WTC11 (cell line): ENCODE data around the gene POLR3G. TPM values are rescaled to one million over a fixed set of nuclear protein-coding genes. Genes with fewer than 3 reads are reported as not detected.

Source experiments
- ATAC-seq: fragments of 200-7000 bp; cut with Tn5 transposase; 2 replicates; pipeline ENCODE4 v1.10.0; 2021; ENCODE audit warnings: mild to moderate bottlenecking, moderate library complexity
- CTCF ChIA-PET: fragments of 300-600 bp; sonication (Branson Sonifier 250); formaldehyde crosslinking; loops from one replicate; lab custom pipeline; 2021; ENCODE audit warnings: antibody characterized with exemption; lab: Charles Lee
- POLR2A ChIA-PET: fragments of 350-600 bp; sonication (Branson Sonifier 250); formaldehyde crosslinking; loops from one replicate; lab custom pipeline; 2021; ENCODE audit warnings: antibody characterized with exemption; lab: Charles Lee
- DNase-seq: peaks from one replicate; pipeline ENCODE4 v3.0.0; 2021; ENCODE audit warnings: low spot score
- H3K27ac Mint-ChIP-seq: 2 replicates; pipeline ENCODE4 v1.8.0; 2021; ENCODE audit warnings: mixed read lengths
- H3K27me3 Mint-ChIP-seq: 2 replicates; pipeline ENCODE4 v1.8.0; 2021; ENCODE audit warnings: low read depth, mild to moderate bottlenecking, moderate library complexity, mixed read lengths
- H3K36me3 Mint-ChIP-seq: 2 replicates; pipeline ENCODE4 v1.8.0; 2021; ENCODE audit warnings: mixed read lengths
- H3K4me1 Mint-ChIP-seq: 2 replicates; pipeline ENCODE4 v1.8.0; 2022; ENCODE audit warnings: mixed read lengths
- H3K4me3 Mint-ChIP-seq: 2 replicates; pipeline ENCODE4 v1.8.0; 2021; ENCODE audit warnings: mild to moderate bottlenecking, moderate library complexity, mixed read lengths
- H3K9me3 Mint-ChIP-seq: 2 replicates; pipeline ENCODE4 v1.8.0; 2021; ENCODE audit warnings: mixed read lengths
- AR ChIP-seq: fragments of 250-450 bp; sonication (Bioruptor Pico); IDR thresholded peaks from 2 replicates; pipeline ENCODE4 v1.9.0; 2021; ENCODE audit warnings: mild to moderate bottlenecking
- ATF3 ChIP-seq: sonication (generic); formaldehyde crosslinking; conservative IDR thresholded peaks from 2 replicates; pipeline ENCODE4 v1.8.1; 2022; ENCODE audit warnings: mild to moderate bottlenecking, missing genetic modification reagents
- CTCF ChIP-seq: fragments of 200-600 bp; IDR thresholded peaks from 2 replicates; pipeline ENCODE4 v1.8.0; 2022; ENCODE audit warnings: antibody characterized with exemption
- HMGXB4 ChIP-seq: sonication (generic); formaldehyde crosslinking; IDR thresholded peaks from 2 replicates; pipeline ENCODE4 v1.8.1; 2023; ENCODE audit warnings: mild to moderate bottlenecking, moderate library complexity, missing genetic modification reagents
- PREB ChIP-seq: sonication (generic); formaldehyde crosslinking; IDR thresholded peaks from 2 replicates; pipeline ENCODE4 v1.8.1; 2022; ENCODE audit warnings: mild to moderate bottlenecking, missing genetic modification reagents, moderate library complexity, borderline replicate concordance
- RORB ChIP-seq: fragments of 250-450 bp; sonication (Bioruptor Pico); IDR thresholded peaks from 2 replicates; pipeline ENCODE4 v1.9.0; 2021; ENCODE audit warnings: mild to moderate bottlenecking
- ZNF232 ChIP-seq: sonication (generic); formaldehyde crosslinking; IDR thresholded peaks from 2 replicates; pipeline ENCODE4 v1.8.0; 2022; ENCODE audit warnings: mild to moderate bottlenecking, missing genetic modification reagents
- ZNF263 ChIP-seq: sonication (generic); formaldehyde crosslinking; IDR thresholded peaks from 2 replicates; pipeline ENCODE4 v1.8.1; 2022; ENCODE audit warnings: low read depth, mild to moderate bottlenecking, moderate library complexity, missing genetic modification reagents
- total RNA-seq: library from RNA; stranded (reverse); gene quantifications from 3 replicates; pipeline ENCODE4 v1.2.3, GENCODE V29; 2021
- TF ChIP-seq, protein P1 (sequence below): sonication (generic); formaldehyde crosslinking; IDR thresholded peaks from 2 replicates; pipeline ENCODE4 v1.8.1; 2022; ENCODE audit warnings: missing genetic modification reagents, borderline replicate concordance
- TF ChIP-seq, protein P2 (sequence below): sonication (generic); formaldehyde crosslinking; IDR thresholded peaks from 2 replicates; pipeline ENCODE4 v1.8.0; 2022; ENCODE audit warnings: missing genetic modification reagents
- TF ChIP-seq, protein P3 (sequence below): sonication (generic); formaldehyde crosslinking; IDR thresholded peaks from 2 replicates; pipeline ENCODE4 v1.8.0; 2023; ENCODE audit warnings: mild to moderate bottlenecking, missing genetic modification reagents

POLR3G gene
- total RNA-seq, 1 experiment from 2014 or later: 95.4 TPM

DNA sequence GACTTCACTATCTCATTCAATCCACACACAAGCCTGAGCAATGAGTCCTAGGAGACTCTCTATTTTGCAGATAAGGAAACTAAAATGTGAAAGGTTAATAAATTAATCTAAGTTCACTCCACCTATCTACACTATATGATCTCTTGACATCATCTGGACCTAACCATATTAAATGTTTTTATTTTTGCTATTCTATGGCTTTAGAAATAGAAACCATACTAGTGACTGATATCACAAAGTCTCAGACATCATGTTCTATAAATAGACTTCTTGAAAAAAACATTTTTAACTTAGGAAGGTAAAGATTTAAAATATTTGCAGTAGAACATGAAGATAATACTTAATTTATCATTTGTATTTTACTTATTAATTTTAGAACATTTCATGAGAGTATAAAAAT lies 74.6 kb downstream of the POLR3G start (continued):
- no peak for TF ChIP-seq RORB (CRISPR knock-in tag)

DNA sequence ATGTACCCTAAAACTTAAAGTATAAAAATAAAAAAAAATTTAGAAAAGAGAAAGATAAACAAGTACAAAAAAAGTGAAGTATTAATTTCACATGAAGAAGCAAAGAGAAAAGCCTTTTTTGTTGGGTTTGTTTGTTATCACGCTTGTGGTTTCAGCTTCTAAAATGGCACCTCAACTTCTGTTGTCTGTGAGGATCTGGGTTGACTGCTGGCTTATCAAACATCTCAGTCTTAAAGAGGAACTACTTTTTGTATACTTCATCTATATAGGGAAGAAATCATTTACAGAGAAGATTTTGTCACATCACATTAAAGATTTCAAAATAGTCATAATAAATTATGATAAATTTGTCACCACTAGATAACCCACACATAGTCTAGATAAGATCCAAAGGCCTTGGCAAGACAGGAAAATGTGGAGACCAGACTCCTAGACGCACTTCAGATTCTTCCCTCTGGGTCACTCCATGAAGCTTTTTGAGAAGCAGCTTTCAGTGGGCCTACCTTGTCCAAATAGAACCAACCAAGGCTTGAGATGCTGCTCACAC lies 75.1 kb downstream of the POLR3G start:
- ATAC-seq: no peak
- ChIA-PET CTCF (no interaction called here), POLR2A (interaction anchor here (0.6 kb wide), 1 partner anchor 54 kb away, joined by 3 read pairs; no protein-coding TSS in a partner anchor)
- Mint-ChIP-seq H3K27ac (no peak overlapping the region), H3K9me3 (peaks cover 6% of the 10 kb centered on the region; the same call in 1 of the 2 replicates), H3K36me3 (no peaks in the 10 kb centered on the region), H3K4me1 (peaks cover 49% of the 10 kb centered on the region), H3K27me3 (no peaks in the 10 kb centered on the region), H3K4me3 (no peak overlapping the region)
- no peak for DNase-seq
- TF ChIP-seq ZNF263 (CRISPR knock-in tag) (no peak), PREB (CRISPR knock-in tag) (no peak), AR (CRISPR knock-in tag) (no peak), CTCF (no peak), ZNF232 (CRISPR knock-in tag) (no peak), HMGXB4 (CRISPR knock-in tag) (no peak), ATF3 (CRISPR knock-in tag) (no peak)
- TF ChIP-seq, protein P1, sequence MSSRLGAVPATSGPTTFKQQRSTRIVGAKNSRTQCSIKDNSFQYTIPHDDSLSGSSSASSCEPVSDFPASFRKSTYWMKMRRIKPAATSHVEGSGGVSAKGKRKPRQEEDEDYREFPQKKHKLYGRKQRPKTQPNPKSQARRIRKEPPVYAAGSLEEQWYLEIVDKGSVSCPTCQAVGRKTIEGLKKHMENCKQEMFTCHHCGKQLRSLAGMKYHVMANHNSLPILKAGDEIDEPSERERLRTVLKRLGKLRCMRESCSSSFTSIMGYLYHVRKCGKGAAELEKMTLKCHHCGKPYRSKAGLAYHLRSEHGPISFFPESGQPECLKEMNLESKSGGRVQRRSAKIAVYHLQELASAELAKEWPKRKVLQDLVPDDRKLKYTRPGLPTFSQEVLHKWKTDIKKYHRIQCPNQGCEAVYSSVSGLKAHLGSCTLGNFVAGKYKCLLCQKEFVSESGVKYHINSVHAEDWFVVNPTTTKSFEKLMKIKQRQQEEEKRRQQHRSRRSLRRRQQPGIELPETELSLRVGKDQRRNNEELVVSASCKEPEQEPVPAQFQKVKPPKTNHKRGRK: no peak
- TF ChIP-seq, protein P2, sequence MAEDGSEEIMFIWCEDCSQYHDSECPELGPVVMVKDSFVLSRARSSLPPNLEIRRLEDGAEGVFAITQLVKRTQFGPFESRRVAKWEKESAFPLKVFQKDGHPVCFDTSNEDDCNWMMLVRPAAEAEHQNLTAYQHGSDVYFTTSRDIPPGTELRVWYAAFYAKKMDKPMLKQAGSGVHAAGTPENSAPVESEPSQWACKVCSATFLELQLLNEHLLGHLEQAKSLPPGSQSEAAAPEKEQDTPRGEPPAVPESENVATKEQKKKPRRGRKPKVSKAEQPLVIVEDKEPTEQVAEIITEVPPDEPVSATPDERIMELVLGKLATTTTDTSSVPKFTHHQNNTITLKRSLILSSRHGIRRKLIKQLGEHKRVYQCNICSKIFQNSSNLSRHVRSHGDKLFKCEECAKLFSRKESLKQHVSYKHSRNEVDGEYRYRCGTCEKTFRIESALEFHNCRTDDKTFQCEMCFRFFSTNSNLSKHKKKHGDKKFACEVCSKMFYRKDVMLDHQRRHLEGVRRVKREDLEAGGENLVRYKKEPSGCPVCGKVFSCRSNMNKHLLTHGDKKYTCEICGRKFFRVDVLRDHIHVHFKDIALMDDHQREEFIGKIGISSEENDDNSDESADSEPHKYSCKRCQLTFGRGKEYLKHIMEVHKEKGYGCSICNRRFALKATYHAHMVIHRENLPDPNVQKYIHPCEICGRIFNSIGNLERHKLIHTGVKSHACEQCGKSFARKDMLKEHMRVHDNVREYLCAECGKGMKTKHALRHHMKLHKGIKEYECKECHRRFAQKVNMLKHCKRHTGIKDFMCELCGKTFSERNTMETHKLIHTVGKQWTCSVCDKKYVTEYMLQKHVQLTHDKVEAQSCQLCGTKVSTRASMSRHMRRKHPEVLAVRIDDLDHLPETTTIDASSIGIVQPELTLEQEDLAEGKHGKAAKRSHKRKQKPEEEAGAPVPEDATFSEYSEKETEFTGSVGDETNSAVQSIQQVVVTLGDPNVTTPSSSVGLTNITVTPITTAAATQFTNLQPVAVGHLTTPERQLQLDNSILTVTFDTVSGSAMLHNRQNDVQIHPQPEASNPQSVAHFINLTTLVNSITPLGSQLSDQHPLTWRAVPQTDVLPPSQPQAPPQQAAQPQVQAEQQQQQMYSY (CRISPR knock-in tag): no peak
- TF ChIP-seq, protein P3, sequence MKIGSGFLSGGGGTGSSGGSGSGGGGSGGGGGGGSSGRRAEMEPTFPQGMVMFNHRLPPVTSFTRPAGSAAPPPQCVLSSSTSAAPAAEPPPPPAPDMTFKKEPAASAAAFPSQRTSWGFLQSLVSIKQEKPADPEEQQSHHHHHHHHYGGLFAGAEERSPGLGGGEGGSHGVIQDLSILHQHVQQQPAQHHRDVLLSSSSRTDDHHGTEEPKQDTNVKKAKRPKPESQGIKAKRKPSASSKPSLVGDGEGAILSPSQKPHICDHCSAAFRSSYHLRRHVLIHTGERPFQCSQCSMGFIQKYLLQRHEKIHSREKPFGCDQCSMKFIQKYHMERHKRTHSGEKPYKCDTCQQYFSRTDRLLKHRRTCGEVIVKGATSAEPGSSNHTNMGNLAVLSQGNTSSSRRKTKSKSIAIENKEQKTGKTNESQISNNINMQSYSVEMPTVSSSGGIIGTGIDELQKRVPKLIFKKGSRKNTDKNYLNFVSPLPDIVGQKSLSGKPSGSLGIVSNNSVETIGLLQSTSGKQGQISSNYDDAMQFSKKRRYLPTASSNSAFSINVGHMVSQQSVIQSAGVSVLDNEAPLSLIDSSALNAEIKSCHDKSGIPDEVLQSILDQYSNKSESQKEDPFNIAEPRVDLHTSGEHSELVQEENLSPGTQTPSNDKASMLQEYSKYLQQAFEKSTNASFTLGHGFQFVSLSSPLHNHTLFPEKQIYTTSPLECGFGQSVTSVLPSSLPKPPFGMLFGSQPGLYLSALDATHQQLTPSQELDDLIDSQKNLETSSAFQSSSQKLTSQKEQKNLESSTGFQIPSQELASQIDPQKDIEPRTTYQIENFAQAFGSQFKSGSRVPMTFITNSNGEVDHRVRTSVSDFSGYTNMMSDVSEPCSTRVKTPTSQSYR (CRISPR knock-in tag): no peak
